Activated CD4-positive, alpha-beta T cell treated with anti-CD3 and anti-CD28 coated beads, Interleukin-2, amount 50 U/mL, for 4 hours (primary cell): ENCODE data around the gene OR5K1.

Source experiments
- DNase-seq, 2 experiments: peaks; one replicate each; pipeline ENCODE4 v3.0.0-alpha.2; 2020

Gene OR5K1

DNA sequence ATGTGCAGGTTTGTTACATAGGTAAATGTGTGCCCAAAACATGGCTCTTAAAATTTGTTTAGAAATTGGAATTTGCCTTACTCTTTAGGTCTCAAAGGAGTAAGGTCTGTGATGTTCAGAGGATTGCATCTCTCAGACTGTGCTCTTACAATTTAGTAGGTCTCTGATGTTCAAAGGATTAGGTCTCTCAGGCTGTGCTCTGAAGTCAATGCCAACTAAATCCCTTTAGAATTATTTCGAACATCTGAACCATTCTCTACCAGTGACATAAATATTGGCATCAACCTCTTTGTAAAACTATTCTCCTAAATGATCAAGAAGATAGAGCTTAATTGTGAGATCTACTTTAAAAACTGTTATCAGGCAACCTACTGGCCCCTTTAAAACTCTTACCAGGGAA lies at the start of gene OR5K1:
OR5K1 (plus strand) TSS at position 301 of the 400 bp plus-strand sequence. CDS start 6,376 bp downstream, outside the sequence.
- no peak for DNase-seq

DNA sequence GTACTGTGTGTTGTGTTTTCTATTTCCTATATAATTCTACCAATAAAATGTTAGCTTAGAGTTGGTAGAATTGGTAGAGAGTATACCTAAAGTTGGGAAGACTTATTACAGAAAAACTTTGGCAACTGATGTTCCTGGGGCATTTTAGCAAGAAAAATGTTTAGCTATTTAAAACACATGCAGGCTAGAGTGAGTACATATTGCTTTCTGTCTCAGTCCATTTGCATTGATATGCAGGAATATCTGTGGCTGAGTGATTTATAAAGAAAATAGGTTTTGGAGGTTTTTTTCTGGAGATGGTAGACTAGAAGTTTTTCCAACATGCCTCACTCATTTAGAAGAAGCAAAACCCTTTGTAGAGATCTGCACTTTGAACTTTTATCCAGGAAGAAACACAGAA lies 30.4 kb upstream of the OR5K1 start:
- DNase-seq = no peak

DNA sequence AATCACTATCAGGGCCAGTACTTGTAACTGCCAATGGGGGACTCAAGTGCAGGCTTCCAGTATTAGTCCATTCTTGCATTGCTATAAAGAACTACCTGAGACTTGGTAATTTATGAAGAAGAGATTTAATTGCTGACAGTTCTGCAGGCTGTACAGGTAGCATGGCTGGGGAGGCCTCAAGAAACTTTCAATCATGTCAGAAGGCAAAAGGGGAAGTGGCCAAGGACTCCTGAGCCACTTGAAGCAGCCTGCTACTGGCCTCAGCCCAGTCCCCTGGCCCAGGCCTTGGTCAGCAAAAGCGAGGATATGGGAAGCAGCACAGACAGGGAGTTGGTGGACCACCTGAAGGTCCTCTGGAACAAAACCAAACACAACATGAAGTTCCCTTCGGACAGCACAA lies 29.2 kb upstream of the OR5K1 start:
- DNase-seq = no peak

DNA sequence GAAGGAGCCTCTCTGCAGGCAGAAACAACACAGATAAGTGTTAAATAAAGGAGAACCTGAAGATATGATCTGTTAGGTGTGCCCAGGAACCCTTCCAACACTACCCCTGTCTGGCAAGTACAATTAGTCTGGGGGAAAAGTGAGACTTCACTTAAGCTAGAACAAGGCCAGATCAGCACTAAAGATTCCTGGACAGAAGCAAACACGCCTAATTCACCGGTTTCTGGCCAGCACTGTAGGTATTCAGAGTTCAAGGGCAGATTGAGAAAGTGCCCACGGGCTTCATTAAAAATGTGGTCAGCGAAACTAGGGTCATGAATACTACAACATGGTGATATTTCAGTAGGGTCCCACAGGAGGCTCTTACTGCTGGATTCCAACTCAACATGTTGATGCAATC lies 28.6 kb upstream of the OR5K1 start:
- no peak for DNase-seq

DNA sequence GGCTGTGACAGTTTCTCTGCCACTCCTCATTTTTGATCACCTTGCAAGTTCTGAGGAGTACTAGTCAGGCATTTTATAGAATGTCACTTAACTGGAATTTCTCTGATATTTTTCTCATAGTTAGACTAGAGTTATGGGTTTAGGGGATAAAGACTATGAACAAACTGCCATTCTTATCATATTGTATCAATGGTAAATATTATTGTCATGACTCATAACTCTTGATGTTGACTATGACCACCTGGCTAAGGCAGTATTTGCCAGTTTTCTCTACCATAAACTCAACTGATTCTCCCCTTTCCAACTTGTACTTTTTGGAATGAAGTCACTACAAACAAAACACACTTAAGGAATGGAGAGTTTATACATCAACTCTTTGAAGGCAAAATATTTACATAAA lies 22.7 kb upstream of the OR5K1 start:
- DNase-seq = no peak

DNA sequence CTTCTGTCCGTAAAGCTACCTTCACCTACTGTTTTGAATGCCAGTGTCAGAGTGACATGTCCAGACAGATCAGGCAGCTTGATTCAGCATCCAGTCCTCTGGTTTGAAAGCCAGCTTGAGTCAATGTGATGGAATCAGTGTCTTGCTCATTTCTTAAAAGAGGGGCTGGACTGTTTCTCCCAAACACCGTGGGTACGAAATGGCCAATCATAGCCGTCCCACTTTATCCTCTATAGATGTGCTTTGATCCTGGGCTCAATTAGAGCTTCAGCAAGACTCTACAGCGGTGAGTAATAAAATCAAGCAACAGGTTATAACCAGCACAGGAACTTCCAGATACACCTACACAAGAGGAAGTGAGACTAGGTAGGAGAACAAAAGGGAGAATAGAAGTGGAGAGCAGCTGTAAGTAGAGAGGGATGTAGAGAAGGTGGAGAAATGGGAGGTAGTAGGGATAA lies 17.0 kb upstream of the OR5K1 start:
- DNase-seq = no peak

DNA sequence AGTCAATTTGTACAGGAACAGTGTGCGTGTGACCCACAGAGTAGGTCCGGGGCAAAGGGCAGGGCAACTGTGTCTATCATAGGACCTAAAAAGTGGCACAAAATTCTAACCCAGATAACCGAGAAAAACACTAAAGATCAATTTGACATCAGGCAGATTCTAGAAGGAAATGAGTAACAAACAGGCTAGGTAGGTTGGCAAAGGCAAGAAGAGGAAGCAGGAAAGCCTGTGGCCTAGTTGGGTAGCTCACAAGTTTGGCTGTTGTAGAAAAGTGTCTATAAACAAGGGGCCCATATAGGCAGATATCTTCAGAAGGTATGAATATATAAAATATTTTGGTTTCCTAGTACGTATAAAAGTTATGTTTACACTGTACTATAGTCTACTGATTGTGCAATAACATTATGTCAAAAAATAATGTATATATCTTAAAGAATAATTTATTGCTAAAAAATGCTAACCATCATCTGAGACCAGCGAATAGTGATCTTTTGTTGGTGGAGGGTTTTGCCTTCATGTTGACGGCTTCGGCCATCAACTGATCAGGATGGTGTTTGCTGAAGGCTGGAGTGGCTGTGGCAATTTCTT lies 13.3 kb upstream of the OR5K1 start:
- DNase-seq = no peak

DNA sequence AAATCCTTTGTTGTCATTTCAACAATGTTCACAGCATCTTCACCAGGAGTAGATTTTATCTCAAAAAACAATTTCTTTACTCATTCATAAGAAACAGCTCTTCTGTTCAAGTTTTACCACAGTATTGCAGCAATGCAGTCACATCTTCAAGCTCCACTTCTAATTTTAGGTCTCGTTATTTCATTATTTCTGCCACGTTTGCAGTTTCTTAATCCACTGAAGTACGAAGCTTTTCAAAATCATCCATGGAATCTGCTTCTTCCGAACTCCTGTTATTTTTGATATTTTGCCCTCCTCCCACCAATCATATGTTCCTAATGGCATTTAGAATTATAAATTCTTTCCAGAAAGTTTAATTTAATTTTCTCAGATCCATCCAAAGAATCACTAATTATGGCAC lies 12.6 kb upstream of the OR5K1 start:
- DNase-seq = no peak

DNA sequence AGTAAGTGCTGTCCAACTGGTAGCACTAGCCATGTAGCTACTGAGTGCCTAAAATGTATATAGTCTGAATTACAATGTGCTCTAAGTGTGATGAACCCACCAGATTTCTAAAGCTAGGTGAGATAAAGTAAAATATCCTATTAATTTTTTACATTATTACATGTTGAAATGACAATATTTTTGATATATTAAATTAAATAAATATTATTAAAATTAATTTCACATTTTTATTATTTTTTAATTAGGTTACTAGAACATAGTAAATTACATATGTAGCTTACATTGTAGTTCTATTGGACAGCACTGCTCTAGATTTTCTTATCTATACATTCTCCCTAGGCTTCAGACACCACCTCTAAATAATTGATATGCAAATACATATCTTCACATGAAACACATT lies 9.2 kb upstream of the OR5K1 start:
- DNase-seq = no peak

DNA sequence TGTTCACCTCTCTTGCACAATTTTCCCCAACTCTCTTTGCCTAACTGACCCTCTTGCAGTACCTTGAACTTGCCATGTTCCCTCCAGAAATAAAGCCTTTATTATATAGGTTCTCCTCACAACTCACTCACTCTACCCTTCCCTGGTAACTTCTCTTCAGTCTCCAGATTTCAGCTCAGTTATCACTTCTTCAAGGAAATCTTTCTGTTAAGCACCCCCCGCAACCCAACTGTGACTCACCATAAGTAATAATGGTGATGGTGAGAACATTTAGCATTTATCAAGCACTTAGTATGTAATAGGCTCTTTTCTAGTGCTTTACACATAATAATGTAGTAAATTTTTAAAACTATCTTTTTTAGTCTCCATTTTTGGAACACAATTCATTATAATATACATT lies 8.1 kb upstream of the OR5K1 start:
- no peak for DNase-seq

DNA sequence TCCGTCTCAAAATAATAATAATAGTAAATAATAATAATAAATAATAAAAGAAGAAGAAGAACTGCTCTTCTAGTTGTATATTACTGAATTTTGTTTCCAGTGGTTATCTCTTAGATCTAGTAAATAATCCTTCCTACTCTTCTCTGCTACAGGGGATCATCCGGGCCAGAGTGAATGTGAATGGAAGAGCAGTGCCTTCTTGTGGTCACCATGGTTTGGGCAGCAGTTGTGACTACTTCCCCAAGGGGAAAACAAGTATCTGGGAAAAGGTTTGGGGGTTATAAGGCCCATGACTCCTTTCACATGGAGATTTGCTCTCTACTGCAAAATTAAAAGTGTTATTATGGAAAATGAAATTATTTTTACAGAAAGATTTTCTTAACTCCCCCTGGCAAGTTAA lies 5.5 kb upstream of the OR5K1 start:
- DNase-seq = no peak

DNA sequence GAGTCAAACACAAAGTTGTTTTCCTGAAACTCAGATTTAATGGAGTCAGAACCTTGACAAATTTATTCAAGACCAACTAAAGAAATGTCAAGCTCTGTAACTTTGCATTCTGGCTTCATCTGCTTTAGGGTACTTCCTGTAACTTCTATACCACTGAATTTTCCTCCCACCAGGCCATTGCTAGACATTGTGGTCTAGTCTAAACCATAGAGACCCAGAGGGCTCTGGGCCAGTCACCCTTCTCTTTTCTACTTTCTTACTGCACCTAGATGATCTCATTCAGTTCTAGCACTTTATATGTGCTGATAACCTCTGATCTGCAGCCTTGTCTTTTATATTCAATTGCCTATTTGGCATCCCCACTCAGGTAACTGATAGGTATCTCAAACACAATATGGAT lies 2.8 kb upstream of the OR5K1 start:
- DNase-seq = no peak

DNA sequence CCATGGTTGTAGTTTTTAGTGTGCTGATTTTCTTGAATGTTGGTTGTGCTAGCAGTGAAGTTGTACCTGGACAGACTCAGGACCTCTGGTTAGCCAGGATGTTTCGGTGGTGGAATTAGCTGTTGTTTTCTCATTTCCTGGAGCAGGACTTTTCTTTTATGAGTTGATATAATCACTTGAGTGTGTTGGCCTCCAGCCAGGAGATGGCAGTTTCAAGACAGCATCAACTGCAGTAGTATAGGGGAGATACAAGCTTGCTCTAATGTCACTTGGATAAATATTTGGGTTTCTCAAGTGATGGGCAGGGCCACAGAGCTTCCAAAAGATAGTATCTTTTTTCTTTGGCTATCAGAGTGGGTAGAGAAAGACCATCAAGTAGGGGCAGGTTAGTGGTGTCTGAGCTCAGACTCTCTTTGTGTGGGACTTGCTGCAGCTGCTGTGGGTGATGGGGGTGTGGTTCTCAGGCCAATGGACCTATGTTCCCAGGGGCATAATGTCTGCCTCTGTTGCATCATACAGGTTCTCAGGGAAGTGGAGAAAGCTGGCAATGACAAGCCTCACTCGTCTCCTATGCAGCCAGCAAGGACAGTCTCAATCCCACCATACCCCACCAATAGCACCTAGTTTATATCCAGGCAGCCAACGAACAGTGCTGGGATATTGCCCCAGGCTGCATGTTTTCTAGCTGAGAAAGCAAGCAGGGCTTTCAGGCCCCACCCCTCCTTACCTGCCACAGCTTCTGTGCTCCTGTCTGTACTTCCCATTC lies 19.9 kb downstream of the OR5K1 start:
- DNase-seq = no peak

DNA sequence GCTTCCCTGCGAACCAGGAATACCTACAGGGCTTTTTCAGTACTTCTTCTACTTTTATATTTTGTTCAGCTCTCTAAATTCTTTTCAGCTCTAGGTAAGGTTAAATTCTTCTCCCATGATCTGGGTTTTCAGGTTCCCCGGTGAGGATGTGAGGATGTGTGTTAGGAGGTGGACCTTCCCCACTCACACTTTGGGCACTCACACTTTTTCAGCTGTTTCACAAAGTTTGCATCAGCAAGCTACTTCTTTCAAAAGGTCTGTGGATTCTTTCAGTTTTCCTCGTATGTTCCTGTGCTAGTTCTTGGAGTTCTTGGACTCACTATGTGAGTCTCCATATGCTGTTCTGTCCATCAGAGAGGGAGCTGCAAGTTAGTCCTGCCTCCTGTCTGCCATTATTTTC lies 20.6 kb downstream of the OR5K1 start:
- no peak for DNase-seq

DNA sequence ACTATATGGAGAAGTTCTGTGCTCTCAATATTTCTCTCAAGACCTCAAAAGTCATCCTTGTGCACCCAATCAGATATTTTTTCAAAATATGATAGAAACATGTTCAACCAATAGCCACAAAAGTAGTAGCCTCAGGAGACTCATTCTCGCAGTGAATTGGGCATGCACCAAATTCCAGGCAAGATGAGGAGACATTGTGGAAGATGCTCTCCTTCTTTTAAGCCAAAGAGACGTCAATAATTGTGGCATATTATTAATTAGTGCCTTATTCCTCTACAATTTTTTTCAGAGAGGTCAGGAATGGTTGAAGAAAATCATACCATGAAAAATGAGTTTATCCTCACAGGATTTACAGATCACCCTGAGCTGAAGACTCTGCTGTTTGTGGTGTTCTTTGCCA lies 34.4 kb downstream of the OR5K1 start, which contains the start of gene OR5K2:
OR5K2 (plus strand) TSS at position 301 of the 400 bp plus-strand sequence; CDS start at position 301, 0 bp downstream.
- DNase-seq = no peak

DNA sequence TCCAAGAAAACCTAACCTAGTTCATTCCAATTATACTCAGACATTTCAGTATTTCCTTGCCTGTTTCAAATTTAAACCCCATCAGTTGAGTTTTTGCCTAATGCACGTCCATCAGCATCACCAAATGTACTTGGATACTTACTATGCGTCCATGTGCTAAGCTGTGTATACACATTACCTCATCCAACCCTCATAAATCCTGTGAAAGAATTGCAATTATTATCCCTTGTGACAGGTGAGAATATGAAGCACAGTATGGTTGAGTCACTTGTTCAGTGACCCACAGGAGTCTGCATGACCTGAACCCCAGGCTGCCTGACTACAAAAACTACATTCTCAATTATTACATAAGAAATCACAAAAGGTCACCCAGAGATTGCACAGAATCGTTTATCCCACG lies 37.0 kb downstream of the OR5K1 start:
- DNase-seq = no peak

DNA sequence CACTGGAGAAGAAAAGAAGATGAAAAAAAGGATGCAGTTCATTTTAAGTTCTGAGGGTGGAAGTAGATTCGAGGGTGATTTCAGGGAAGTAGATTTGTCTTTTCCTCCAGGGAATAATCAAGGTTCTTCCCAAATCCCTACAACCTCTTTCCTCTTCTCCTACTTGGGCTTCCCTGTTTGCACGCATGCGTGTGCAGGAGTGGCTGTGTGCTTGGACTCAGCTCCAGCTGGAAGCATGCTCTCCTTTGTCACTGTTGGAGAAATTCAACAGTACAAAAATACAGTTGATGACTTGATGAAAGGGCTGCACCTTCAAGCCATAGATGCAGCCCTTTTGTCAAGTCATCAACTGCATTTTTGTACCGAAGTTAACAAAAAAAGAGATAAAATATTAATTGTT lies 38.3 kb downstream of the OR5K1 start:
- DNase-seq = no peak

DNA sequence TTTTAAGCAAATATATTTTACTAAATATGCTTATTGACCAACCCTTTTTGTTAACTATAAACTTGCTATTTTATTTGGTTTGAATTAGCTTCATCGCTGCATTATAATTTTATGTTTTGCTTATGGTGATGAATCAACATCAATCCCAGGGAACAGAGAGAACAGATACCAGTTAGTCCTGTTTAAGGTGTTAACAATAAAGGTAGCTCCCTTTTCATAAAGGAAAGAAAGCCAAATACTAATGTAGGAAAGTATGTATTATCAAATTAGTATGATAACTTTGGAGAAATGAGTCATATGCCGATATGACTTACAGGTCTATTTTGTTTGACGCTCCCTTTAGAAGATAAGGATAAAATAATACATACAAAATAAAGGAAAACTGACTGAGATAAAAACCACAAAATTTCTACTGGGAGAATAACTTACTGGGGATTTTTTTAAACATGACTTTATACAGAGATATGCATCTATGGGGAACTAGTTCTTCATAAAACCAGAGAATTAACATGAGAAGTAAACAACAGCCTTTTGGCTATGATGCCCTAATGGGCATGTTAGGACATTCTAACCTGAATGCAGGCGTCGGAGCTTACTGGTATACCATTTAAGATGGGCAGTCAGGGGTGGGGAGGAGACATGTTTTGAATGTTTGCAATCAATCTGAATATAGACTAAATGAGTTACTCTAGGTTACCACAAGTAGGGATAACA lies 39.0 kb downstream of the OR5K1 start:
- DNase-seq = no peak

DNA sequence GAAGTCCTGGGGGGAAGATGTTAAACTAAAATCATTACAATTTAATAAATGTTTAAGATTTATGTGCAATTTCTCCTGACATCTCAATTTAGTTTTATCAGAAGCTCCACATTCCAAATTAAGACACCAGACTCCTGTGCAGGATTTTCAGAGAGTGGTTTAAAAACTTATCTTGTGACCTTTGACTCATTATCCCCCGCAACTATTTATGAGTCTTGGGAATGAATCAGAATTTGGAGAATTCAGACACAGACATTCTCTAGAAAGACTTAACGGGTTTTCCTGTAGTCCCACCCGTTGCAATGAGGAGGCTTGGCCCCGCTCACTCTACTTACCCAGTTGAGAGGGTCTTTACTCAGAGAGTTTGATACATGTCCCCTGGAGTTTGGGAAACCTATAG lies 41.5 kb downstream of the OR5K1 start:
- no peak for DNase-seq

DNA sequence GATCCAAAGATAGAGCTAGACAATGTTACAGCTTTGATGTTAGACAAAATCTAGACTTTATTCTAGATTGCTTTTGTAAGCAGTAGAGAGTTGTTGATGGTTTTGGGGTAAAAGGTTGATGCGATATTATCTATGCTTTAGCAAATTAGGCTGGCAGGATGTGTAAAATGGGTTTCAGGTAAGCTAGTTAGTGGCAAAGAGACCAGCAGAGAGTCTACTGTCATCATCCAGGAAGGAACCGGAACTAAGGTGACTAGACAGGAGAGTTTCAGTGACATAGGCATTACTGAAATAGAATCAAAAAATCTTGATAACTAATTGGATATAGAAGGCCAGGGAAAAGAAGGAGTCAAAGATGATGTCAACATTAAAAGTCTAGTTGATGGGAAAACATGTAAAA lies 45.6 kb downstream of the OR5K1 start:
- DNase-seq = no peak

DNA sequence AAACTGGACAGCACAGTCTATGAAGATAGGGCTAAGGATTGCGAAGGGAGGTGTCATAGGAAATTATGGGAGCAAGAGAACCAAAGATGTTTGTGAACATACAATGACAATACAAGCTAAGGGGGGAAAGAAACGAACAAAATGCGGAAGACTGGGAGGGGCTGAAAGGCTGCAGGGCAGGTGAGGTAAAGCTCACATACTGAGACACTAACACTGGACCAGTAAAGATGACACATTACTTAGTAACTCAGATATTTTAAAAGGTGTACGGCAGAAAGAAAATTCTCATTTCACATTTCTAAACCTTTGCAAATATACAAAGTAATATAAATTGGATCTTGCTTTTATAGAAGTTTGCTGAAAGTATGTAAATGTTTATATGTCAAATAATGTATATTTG lies 49.6 kb downstream of the OR5K1 start:
- no peak for DNase-seq

DNA sequence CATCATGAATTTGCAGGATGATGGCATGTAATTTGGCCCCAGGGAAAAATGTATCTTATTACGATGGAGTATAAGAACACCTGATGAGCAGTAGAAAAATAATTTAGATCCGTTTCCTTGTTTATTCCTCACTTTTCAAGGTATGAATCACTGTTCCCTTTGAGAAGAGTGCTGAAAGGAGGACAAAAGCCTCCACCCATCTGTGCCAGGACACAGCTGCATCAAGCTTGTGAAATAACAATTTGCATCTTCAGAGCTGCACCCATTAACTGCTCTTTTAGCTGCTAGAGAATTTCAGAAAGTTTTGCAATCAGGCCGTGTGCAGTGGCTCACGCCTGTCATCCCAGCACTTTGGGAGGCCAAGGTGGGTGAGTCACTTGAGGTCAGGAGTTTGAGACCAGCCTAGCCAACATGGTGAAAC lies 50.1 kb downstream of the OR5K1 start:
- no peak for DNase-seq

DNA sequence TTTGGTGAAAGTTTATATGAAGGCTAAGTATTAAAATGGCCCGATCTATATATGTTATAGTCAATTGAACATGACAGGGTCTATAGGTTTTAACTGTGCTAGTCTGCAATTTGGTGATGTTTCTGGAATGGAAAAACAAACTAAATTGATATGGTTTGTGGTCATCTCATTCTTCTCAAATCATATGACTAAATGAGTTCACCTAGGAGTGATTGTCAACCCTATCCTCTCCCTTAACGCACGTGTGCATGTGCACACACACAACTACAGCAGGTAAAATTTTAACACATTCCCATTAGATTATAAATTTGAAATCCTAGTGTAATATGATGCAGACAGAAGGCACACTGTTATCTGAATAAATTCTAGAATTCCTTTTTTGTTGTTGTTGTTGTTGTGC lies 50.7 kb downstream of the OR5K1 start:
- DNase-seq = no peak

DNA sequence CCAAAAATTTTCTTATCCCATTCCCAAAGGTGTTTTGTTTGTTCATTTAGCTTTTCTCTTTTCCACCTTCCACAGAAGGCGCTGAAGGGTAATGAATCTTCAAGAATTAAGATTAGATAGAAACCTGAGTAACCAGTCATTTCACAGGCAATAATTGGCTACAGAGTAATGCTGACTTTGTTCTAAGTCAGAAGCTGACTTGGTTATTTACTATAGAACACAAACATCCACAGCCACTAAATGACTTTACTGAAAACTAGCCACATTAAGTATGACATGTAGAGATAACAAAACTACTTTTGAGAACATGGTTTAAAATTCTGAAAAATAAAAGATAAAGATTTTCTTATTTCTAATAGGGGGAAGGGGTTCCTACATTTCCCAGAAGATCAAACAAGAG lies 51.9 kb downstream of the OR5K1 start:
- DNase-seq = no peak
